Activated CD4-positive, alpha-beta memory T cell treated with anti-CD3 and anti-CD28 coated beads, Interleukin-2, amount 10 ng/mL, durations not matched to agents 7 days and 5 days (primary cell): ENCODE results near the gene CHRNA3. TPM values are rescaled to one million over a fixed set of nuclear protein-coding genes. Genes with fewer than 3 reads are reported as not detected.
A peak's percentile ranks its signal among the peaks of the same experiment; 100 is the strongest.
"Not testable (repeated sequence)": the region's sequence is repeated elsewhere in the genome, so short reads cannot be mapped to it uniquely, and the experiment has no call there.

Experiments used
- CTCF ChIA-PET: fragments of 350-600 bp; sonication (Branson Sonifier 250); formaldehyde crosslinking; loops from one replicate; lab custom pipeline; 2021; ENCODE audit warnings: antibody characterized with exemption, inconsistent platforms; lab: Charles Lee
- POLR2A ChIA-PET: fragments of 350-600 bp; sonication (Branson Sonifier 250); formaldehyde crosslinking; loops from one replicate; lab custom pipeline; 2021; ENCODE audit warnings: antibody characterized with exemption; lab: Charles Lee
- DNase-seq: peaks from one replicate; pipeline ENCODE4 v3.0.0-alpha.2; 2020
- H3K27ac Mint-ChIP-seq: one replicate; pipeline ENCODE4 v1.8.0; 2021; ENCODE audit warnings: mild to moderate bottlenecking, mixed read lengths
- H3K27me3 Mint-ChIP-seq: one replicate; pipeline ENCODE4 v1.8.0; 2021; ENCODE audit warnings: mixed read lengths
- H3K36me3 Mint-ChIP-seq: one replicate; pipeline ENCODE4 v1.8.0; 2021; ENCODE audit warnings: low read depth, mixed read lengths
- H3K4me1 Mint-ChIP-seq: one replicate; pipeline ENCODE4 v1.8.0; 2021; ENCODE audit warnings: mixed read lengths
- H3K4me3 Mint-ChIP-seq: one replicate; pipeline ENCODE4 v1.8.0; 2021; ENCODE audit warnings: mild to moderate bottlenecking, mixed read lengths
- H3K9me3 Mint-ChIP-seq: one replicate; pipeline ENCODE4 v1.8.0; 2021; ENCODE audit warnings: mixed read lengths
- total RNA-seq, 2 experiments: library from RNA; stranded (reverse); gene quantifications; one replicate each; pipeline ENCODE4 v1.2.3, GENCODE V29; 2021

The CHRNA3 gene
- total RNA-seq, 2 experiments from 2014 or later: not detected

GRCh38 chr15:78619022-78619950 lies 1.5 kb downstream of the CHRNA3 start:
- ChIA-PET POLR2A (no interaction called here), CTCF (interaction anchor here (0.8 to 3.8 kb wide), 6 partner anchors 22 to 143 kb away, joined by 3 to 27 read pairs (median 4); no protein-coding TSS in a partner anchor)
- no peaks in the 10 kb centered on the region for H3K36me3 Mint-ChIP-seq
- H3K27ac Mint-ChIP-seq: no peak overlapping the region
- no peak overlapping the region for H3K4me3 Mint-ChIP-seq
- H3K4me1 Mint-ChIP-seq: peaks cover 2% of the 10 kb centered on the region
- H3K9me3 Mint-ChIP-seq: no peaks in the 10 kb centered on the region
- no peak for DNase-seq
- H3K27me3 Mint-ChIP-seq: peaks cover 50% of the 10 kb centered on the region

DNA sequence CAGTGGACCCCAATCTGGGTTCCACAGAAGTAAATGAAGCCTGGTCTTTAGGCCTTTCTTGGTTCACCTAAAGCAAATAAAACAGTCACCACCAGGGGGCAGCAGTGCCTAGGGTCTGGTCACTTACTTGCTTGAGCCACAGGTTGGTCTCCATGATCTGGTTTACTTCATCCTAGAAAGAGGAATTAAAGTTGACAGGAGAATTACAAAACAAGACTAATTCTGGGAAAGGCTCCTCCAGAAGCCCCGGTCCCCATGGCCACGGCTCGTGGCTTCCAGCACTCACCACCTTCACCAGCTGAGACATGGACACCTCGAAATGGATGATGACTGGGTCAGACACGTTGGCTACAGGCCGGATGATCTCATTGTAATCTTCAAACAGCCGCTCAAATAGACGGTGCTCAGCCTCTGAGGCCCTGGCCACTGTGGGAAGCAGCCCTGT lies 2.3 kb downstream of the CHRNA3 start:
- CTCF ChIA-PET: interaction anchor here (1.1 to 3.8 kb wide), 5 partner anchors 90 to 143 kb away, joined by 3 to 27 read pairs (median 4); no protein-coding TSS in a partner anchor
- Mint-ChIP-seq H3K27me3 (peaks cover 43% of the 10 kb centered on the region), H3K36me3 (no peaks in the 10 kb centered on the region), H3K4me3 (no peak overlapping the region), H3K27ac (no peak overlapping the region), H3K4me1 (peaks cover 2% of the 10 kb centered on the region), H3K9me3 (no peaks in the 10 kb centered on the region)
- DNase-seq: peak; percentile 79
- POLR2A ChIA-PET: no interaction called here

- H3K4me1 Mint-ChIP-seq: peaks cover 2% of the 10 kb centered on the region
- no peaks in the 10 kb centered on the region for H3K9me3 Mint-ChIP-seq
- no peak overlapping the region for H3K27ac Mint-ChIP-seq
- H3K27me3 Mint-ChIP-seq: peaks cover 39% of the 10 kb centered on the region
- H3K36me3 Mint-ChIP-seq: no peaks in the 10 kb centered on the region
- no peak overlapping the region for H3K4me3 Mint-ChIP-seq
- POLR2A ChIA-PET: no interaction called here
- CTCF ChIA-PET: interaction anchor here (1.2 to 3.8 kb wide), 2 partner anchors 90 to 144 kb away, joined by 3 to 27 read pairs; no protein-coding TSS in a partner anchor
- DNase-seq: no peak
These were observed 2.7 kb downstream of the CHRNA3 start for GRCh38 chr15:78618064-78618463.

- CTCF ChIA-PET: interaction anchor here (3.9 kb wide), 1 partner anchor 92 kb away, joined by 16 read pairs; no protein-coding TSS in a partner anchor
- H3K27me3 Mint-ChIP-seq: peaks cover 34% of the 10 kb centered on the region
- no peaks in the 10 kb centered on the region for H3K9me3 Mint-ChIP-seq
- H3K36me3 Mint-ChIP-seq: no peaks in the 10 kb centered on the region
- H3K4me1 Mint-ChIP-seq: peaks cover 2% of the 10 kb centered on the region
- H3K4me3 Mint-ChIP-seq: no peak overlapping the region
- POLR2A ChIA-PET: no interaction called here
- DNase-seq: no peak
- no peak overlapping the region for H3K27ac Mint-ChIP-seq
These were observed 3.3 kb downstream of the CHRNA3 start for GRCh38 chr15:78617516-78617915.

GRCh38 chr15:78617076-78617475 lies 3.7 kb downstream of the CHRNA3 start:
- ChIA-PET POLR2A (no interaction called here), CTCF (interaction anchor here (3.9 kb wide), 1 partner anchor 93 kb away, joined by 16 read pairs; no protein-coding TSS in a partner anchor)
- DNase-seq: no peak
- H3K9me3 Mint-ChIP-seq: no peaks in the 10 kb centered on the region
- no peak overlapping the region for H3K27ac Mint-ChIP-seq
- H3K36me3 Mint-ChIP-seq: no peaks in the 10 kb centered on the region
- peaks cover 30% of the 10 kb centered on the region for H3K27me3 Mint-ChIP-seq
- no peak overlapping the region for H3K4me3 Mint-ChIP-seq
- peaks cover 2% of the 10 kb centered on the region for H3K4me1 Mint-ChIP-seq

GRCh38 chr15:78616506-78616905 lies 4.3 kb downstream of the CHRNA3 start:
- DNase-seq: no peak
- no peaks in the 10 kb centered on the region for H3K36me3 Mint-ChIP-seq
- no peaks in the 10 kb centered on the region for H3K9me3 Mint-ChIP-seq
- no peak overlapping the region for H3K4me3 Mint-ChIP-seq
- POLR2A ChIA-PET: no interaction called here
- H3K27me3 Mint-ChIP-seq: peaks cover 24% of the 10 kb centered on the region
- CTCF ChIA-PET: interaction anchor here (3.9 kb wide), 1 partner anchor 93 kb away, joined by 16 read pairs; no protein-coding TSS in a partner anchor
- H3K4me1 Mint-ChIP-seq: peaks cover 2% of the 10 kb centered on the region
- H3K27ac Mint-ChIP-seq: no peak overlapping the region

GRCh38 chr15:78615151-78615589 lies 5.6 kb downstream of the CHRNA3 start:
- no peak for DNase-seq
- ChIA-PET POLR2A (no interaction called here), CTCF (interaction anchor here (3.9 kb wide), 1 partner anchor 94 kb away, joined by 16 read pairs; no protein-coding TSS in a partner anchor)
- peaks cover 2% of the 10 kb centered on the region for H3K4me1 Mint-ChIP-seq
- no peak overlapping the region for H3K27ac Mint-ChIP-seq
- no peaks in the 10 kb centered on the region for H3K36me3 Mint-ChIP-seq
- H3K27me3 Mint-ChIP-seq: peaks cover 20% of the 10 kb centered on the region
- no peaks in the 10 kb centered on the region for H3K9me3 Mint-ChIP-seq
- no peak overlapping the region for H3K4me3 Mint-ChIP-seq

- ChIA-PET CTCF (interaction anchor here (1.0 to 3.9 kb wide), 2 partner anchors 37 to 96 kb away, joined by 5 to 16 read pairs; no protein-coding TSS in a partner anchor), POLR2A (no interaction called here)
- no peaks in the 10 kb centered on the region for H3K9me3 Mint-ChIP-seq
- no peaks in the 10 kb centered on the region for H3K36me3 Mint-ChIP-seq
- no peak overlapping the region for H3K27ac Mint-ChIP-seq
- no peak for DNase-seq
- H3K4me3 Mint-ChIP-seq: no peak overlapping the region
- peaks cover 15% of the 10 kb centered on the region for H3K27me3 Mint-ChIP-seq
- peaks cover 2% of the 10 kb centered on the region for H3K4me1 Mint-ChIP-seq
These were observed 6.8 kb downstream of the CHRNA3 start for GRCh38 chr15:78614021-78614420.

- H3K27me3 Mint-ChIP-seq: peaks cover 14% of the 10 kb centered on the region
- H3K4me3 Mint-ChIP-seq, H3K9me3 Mint-ChIP-seq, H3K27ac Mint-ChIP-seq, H3K4me1 Mint-ChIP-seq, POLR2A ChIA-PET, CTCF ChIA-PET, DNase-seq, H3K36me3 Mint-ChIP-seq: not testable (repeated sequence)
These were observed 11.2 kb downstream of the CHRNA3 start for GRCh38 chr15:78609551-78609950.

DNA sequence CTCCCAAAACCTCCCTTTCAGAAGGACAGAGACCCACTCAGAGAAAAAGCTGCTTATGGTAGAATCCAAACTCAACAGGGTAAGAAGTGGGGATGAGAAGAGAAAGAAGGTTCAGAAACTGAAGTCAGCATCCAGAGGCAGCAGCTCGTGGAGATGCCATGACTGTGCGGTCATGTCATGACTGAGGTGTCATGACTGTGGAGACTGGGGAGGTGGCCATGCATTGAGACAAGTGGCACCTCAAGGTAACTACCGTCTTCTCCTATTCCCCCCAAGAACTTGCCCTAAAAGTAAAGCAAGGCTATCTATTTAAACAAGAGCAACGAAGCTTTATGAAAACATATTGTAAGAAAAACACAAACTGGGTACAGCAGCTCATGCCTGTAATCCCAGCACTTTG lies 15.1 kb downstream of the CHRNA3 start:
- Mint-ChIP-seq H3K4me3 (no peak overlapping the region), H3K36me3 (no peaks in the 10 kb centered on the region), H3K4me1 (no peaks in the 10 kb centered on the region), H3K27ac (no peak overlapping the region), H3K27me3 (peaks cover 14% of the 10 kb centered on the region), H3K9me3 (no peaks in the 10 kb centered on the region)
- POLR2A ChIA-PET: no interaction called here
- CTCF ChIA-PET: no interaction called here
- DNase-seq: no peak

DNA sequence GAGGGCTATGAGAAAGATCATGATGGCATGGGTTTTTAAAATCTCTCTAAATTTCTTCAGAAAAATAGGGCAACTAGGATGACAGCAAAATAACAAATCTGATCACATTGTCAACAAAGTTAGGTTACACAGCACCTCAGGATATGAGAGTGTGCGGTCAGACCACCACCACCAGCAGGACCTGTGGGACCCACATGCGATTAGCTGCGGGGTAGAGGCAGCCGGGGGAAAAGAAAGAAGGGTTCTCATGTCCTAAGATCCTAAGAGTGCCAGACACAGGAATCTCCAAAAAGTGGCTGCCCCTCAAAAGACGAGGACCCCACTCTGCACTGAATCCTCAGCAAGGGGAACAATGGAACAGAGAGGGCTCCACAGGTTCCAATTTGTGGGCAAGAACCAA lies 15.6 kb downstream of the CHRNA3 start:
- H3K4me1 Mint-ChIP-seq: no peaks in the 10 kb centered on the region
- no peak overlapping the region for H3K4me3 Mint-ChIP-seq
- no peaks in the 10 kb centered on the region for H3K9me3 Mint-ChIP-seq
- no peak for DNase-seq
- POLR2A ChIA-PET: no interaction called here
- no peaks in the 10 kb centered on the region for H3K36me3 Mint-ChIP-seq
- H3K27me3 Mint-ChIP-seq: peaks cover 12% of the 10 kb centered on the region
- no peak overlapping the region for H3K27ac Mint-ChIP-seq
- CTCF ChIA-PET: no interaction called here

- Mint-ChIP-seq H3K27me3 (peaks cover 6% of the 10 kb centered on the region), H3K4me3 (no peak overlapping the region), H3K4me1 (no peaks in the 10 kb centered on the region), H3K27ac (no peak overlapping the region), H3K36me3 (no peaks in the 10 kb centered on the region), H3K9me3 (no peaks in the 10 kb centered on the region)
- CTCF ChIA-PET: interaction anchor here (0.5 kb wide), 1 partner anchor 635 kb away, joined by 3 read pairs; no protein-coding TSS in a partner anchor
- POLR2A ChIA-PET: no interaction called here
- DNase-seq: no peak
These were observed 16.4 kb downstream of the CHRNA3 start for GRCh38 chr15:78604420-78604819.

- no peaks in the 10 kb centered on the region for H3K4me1 Mint-ChIP-seq
- H3K27me3 Mint-ChIP-seq: peaks cover 2% of the 10 kb centered on the region
- no peaks in the 10 kb centered on the region for H3K9me3 Mint-ChIP-seq
- DNase-seq: no peak
- ChIA-PET CTCF (no interaction called here), POLR2A (no interaction called here)
- H3K36me3 Mint-ChIP-seq: no peaks in the 10 kb centered on the region
- H3K27ac Mint-ChIP-seq: no peak overlapping the region
- no peak overlapping the region for H3K4me3 Mint-ChIP-seq
These were observed 17.3 kb downstream of the CHRNA3 start for GRCh38 chr15:78603467-78603866.
